Spinal cord (tissue), 10 donors: Measurements from ENCODE around the gene ATP5PD. TPM values are rescaled to one million over a fixed set of nuclear protein-coding genes. Genes with fewer than 3 reads are reported as not detected.

Source experiments
- DNase-seq, 6 donors: peaks; one replicate each; pipeline versions ENCODE4 v3.0.0 to v3.0.0-alpha.2; 2013 to 2015; ENCODE audit warnings: low spot score in 6 of 6, low read depth in 4 of 6
- H3K27ac ChIP-seq: one replicate; pipeline ENCODE4 v1.5.1; 2013; ENCODE audit warnings: low read depth, low read length, control low read depth
- H3K27me3 ChIP-seq: one replicate; pipeline ENCODE4 v1.6.1; 2013; ENCODE audit warnings: low read length; ENCODE audit not compliant: control insufficient read depth, insufficient read depth
- H3K36me3 ChIP-seq: one replicate; pipeline ENCODE4 v1.6.1; 2013; ENCODE audit warnings: low read length; ENCODE audit not compliant: control insufficient read depth, insufficient read depth
- H3K4me1 ChIP-seq: one replicate; pipeline ENCODE4 v1.6.1; 2013; ENCODE audit warnings: low read length; ENCODE audit not compliant: control insufficient read depth, insufficient read depth
- H3K4me3 ChIP-seq: one replicate; pipeline ENCODE4 v1.5.1; 2013; ENCODE audit warnings: low read depth, low read length, control low read depth
- H3K9me3 ChIP-seq: one replicate; pipeline ENCODE4 v1.6.1; 2013; ENCODE audit warnings: low read length; ENCODE audit not compliant: control insufficient read depth, insufficient read depth
- WGBS: methylation state at CpG from one replicate; pipeline ENCODE4 v1.1.5; 2013; ENCODE audit warnings: missing lambda C conversion rate; ENCODE audit not compliant: insufficient coverage; 5-methylcytosine and 5-hydroxymethylcytosine counted together
- polyA plus RNA-seq, 2 donors: library from polyadenylated mRNA; unstranded; fragments of 120-200 nt; gene quantifications; one replicate each; pipeline ENCODE4 v1.2.1, GENCODE V29; 2013; ENCODE audit not compliant: insufficient read length in 2 of 2
- total RNA-seq, 2 donors: library from RNA; depleted of rRNA in 1 of 2; stranded (reverse); fragments of 120-200 nt in 1 of 2; fragments of >200 nt in 1 of 2; gene quantifications; one replicate each; pipeline versions ENCODE4 v1.2.3 to v1.2.4, GENCODE V29; 2013 to 2014
- donor health status: healthy.

ATP5PD gene
- total and polyA plus RNA-seq, 4 donors: 145 to 326 (median 304) TPM

DNA sequence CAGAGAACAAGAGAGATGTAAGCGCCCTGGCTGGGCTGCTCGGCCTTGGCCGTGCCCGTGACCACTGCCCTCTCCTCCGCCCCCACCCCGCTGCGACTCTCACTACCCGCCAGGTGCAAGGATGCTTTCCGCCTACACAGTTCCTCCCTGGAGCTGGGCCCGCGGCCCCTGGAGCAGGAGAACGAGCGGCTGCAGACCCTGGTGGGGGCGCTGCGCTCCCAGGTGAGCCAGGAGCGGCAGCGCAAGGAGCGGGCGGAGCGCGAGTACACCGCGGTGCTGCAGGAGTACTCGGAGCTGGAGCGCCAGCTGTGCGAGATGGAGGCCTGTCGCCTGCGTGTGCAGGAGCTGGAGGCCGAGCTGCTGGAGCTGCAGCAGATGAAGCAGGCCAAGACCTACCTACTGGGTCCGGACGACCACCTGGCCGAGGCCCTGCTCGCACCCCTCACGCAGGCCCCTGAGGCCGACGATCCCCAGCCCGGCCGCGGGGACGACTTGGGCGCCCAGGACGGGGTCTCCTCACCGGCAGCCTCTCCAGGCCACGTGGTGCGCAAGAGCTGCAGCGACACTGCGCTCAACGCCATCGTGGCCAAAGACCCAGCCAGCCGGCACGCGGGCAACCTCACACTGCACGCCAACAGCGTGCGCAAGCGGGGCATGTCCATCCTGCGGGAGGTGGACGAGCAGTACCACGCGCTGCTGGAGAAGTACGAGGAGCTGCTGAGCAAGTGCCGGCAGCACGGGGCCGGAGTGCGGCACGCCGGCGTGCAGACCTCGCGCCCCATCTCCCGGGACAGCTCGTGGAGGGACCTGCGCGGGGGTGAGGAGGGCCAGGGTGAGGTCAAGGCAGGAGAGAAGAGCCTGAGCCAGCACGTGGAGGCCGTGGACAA is 43.5 kb downstream of the ATP5PD start:
- no peak for DNase-seq
- H3K27me3 ChIP-seq: no peaks in the 10 kb centered on the region

GRCh38 chr17:75001915-75002843 is 44.6 kb downstream of the ATP5PD start:
- WGBS: 99% methylated on average over 13 of the region's 15 CpGs
- Histone ChIP-seq H3K4me1 (no peaks in the 10 kb centered on the region), H3K27ac (no peak overlapping the region), H3K4me3 (no peak overlapping the region), H3K27me3 (no peaks in the 10 kb centered on the region), H3K36me3 (peaks cover 72% of the 10 kb centered on the region), H3K9me3 (no peaks in the 10 kb centered on the region)
- no peak for DNase-seq

More for the DNA sequence above, 43.5 kb downstream of the ATP5PD start:
- Histone ChIP-seq H3K4me1 (no peaks in the 10 kb centered on the region), H3K4me3 (no peak overlapping the region), H3K27ac (no peak overlapping the region), H3K36me3 (peaks cover 74% of the 10 kb centered on the region), H3K9me3 (no peaks in the 10 kb centered on the region)
- 82% methylated on average over 74 of the region's 76 CpGs for WGBS

DNA sequence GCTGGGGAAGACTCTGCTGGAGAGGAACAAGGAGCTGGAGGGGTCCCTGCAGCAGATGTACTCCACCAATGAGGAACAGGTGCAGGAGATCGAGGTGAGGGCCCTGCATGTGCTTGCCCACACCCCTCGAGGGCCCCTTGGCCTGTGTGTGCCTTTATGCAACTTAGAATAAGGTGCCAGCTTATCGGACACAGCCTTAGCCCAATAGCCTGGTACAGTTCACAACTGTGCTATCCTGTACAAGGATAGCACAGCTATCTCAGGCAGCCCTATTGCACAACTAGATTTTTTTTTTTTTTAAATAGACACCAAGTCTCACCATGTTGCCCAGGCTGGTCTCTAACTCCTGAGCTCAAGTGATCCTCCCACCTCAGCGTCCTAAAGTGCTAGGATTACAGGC is 47.2 kb downstream of the ATP5PD start:
- Histone ChIP-seq H3K4me1 (no peaks in the 10 kb centered on the region), H3K9me3 (no peaks in the 10 kb centered on the region), H3K36me3 (peaks cover 58% of the 10 kb centered on the region), H3K27ac (no peak overlapping the region), H3K27me3 (no peaks in the 10 kb centered on the region), H3K4me3 (no peak overlapping the region)
- DNase-seq: no peak
- 86% methylated on average over 3 of the region's 4 CpGs for WGBS

DNA sequence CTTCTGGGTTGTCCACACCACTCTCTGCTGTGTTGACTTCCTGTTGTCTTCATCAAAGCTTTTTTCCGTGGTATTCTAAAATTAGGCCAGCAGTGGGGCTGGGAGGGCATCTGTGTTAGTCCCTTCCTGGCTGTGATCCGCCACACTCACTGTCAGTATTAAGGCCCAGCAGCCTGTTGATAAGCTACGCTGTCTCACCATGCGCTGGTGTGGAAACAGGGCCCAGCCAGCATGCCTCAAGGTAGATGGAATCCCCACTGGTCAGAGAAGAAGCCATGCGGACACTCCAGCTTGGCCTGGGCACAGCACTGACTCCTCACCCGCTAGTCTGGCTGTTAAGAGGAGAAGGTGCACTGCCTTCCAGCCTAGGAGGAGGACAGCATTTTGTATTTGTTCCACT is 48.0 kb downstream of the ATP5PD start:
- no peaks in the 10 kb centered on the region for H3K9me3 ChIP-seq
- H3K27ac ChIP-seq: no peak overlapping the region
- no peak overlapping the region for H3K4me3 ChIP-seq
- H3K36me3 ChIP-seq: peaks cover 51% of the 10 kb centered on the region
- WGBS: 80% methylated on average over 4 of the region's 6 CpGs
- H3K4me1 ChIP-seq: no peaks in the 10 kb centered on the region
- H3K27me3 ChIP-seq: no peaks in the 10 kb centered on the region
- no peak for DNase-seq

DNA sequence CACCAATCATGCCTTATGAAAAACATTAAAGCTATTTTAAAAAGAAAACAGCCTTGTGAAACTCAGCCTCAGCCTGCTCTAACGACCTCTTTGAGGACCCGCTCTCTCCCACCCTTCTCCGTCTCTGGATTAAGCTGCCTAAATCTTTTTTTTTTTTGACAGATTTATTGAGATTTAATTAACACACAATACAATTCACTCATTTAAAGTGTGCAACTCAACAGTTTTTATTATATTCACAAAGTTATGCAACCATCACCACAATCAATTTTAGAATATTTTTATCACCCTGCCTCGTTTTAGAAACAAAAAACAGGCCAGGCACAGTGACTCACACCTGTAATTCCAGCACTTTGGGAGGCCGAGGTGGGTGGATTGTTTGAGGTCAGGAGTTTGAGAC is 50.9 kb downstream of the ATP5PD start:
- no CpG with 5 or more reads among the region's 5 CpGs for WGBS
- Histone ChIP-seq H3K4me1 (peaks cover 5% of the 10 kb centered on the region), H3K9me3 (no peaks in the 10 kb centered on the region), H3K27me3 (no peaks in the 10 kb centered on the region), H3K36me3 (peaks cover 28% of the 10 kb centered on the region), H3K27ac (no peak overlapping the region), H3K4me3 (no peak overlapping the region)
- DNase-seq: no peak

DNA sequence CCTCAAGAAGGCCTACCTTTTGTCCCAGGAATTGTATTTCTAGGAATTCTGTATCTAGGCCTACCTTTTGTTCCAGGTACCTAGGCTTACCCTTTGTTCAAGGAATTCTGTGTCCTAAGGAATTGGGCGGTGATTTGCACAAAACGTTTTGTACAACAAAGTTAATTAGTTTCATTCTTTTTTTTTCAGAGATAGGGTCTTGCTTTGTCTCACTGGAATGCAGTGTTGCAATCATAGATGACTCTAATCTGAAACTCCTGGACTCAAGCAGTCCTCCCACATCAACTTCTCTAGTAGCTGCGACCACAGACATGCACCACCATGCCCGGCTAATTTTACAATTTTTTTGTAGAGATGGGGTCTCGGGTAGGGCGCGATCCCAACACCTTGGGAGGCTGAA is 52.3 kb downstream of the ATP5PD start:
- no peak for DNase-seq
- Histone ChIP-seq H3K27ac (no peak overlapping the region), H3K9me3 (no peaks in the 10 kb centered on the region), H3K36me3 (peaks cover 22% of the 10 kb centered on the region), H3K27me3 (no peaks in the 10 kb centered on the region), H3K4me1 (peaks cover 18% of the 10 kb centered on the region), H3K4me3 (no peak overlapping the region)
- WGBS: 90% methylated on average over 2 of the region's 7 CpGs

- no peaks in the 10 kb centered on the region for H3K9me3 ChIP-seq
- H3K4me1 ChIP-seq: peaks cover 31% of the 10 kb centered on the region
- no peak for DNase-seq
- H3K4me3 ChIP-seq: no peak overlapping the region
- H3K36me3 ChIP-seq: peaks cover 18% of the 10 kb centered on the region
- H3K27me3 ChIP-seq: no peaks in the 10 kb centered on the region
- 64% methylated on average over 2 of the region's 2 CpGs for WGBS
- H3K27ac ChIP-seq: no peak overlapping the region
Observed at GRCh38 chr17:74992223-74992622, 54.5 kb downstream of the ATP5PD start.

GRCh38 chr17:74990581-74991105 is 56.1 kb downstream of the ATP5PD start:
- Histone ChIP-seq H3K4me3 (no peak overlapping the region), H3K36me3 (peaks cover 18% of the 10 kb centered on the region), H3K27me3 (no peaks in the 10 kb centered on the region), H3K27ac (no peak overlapping the region), H3K9me3 (no peaks in the 10 kb centered on the region), H3K4me1 (peaks cover 35% of the 10 kb centered on the region)
- 94% methylated on average over 9 of the region's 10 CpGs for WGBS
- DNase-seq: no peak
